Lung (tissue), 13 donors: Measurements from ENCODE around the gene CDC42SE1. TPM values are rescaled to one million over a fixed set of nuclear protein-coding genes. Genes with fewer than 3 reads are reported as not detected.

Experiments used
- ATAC-seq: fragments of 200-7000 bp; cut with Tn5 transposase; one replicate; pipeline ENCODE4 v1.9.1; 2020; ENCODE audit warnings: moderate number of reproducible peaks; ENCODE audit not compliant: insufficient read depth, low FRiP score
- DNase-seq, 3 donors: peaks; one replicate each; pipeline ENCODE4 v3.0.0-alpha.2; 2013 to 2017
- H3K27ac ChIP-seq, 2 donors: one replicate each; pipeline ENCODE4 v1.5.1; 2013; ENCODE audit warnings: mild to moderate bottlenecking in 2 of 2, moderate library complexity in 2 of 2, control low read depth in 1 of 2, inconsistent platforms in 1 of 2, low read depth in 1 of 2, low read length in 1 of 2
- H3K27me3 ChIP-seq, 3 donors: one replicate each; pipeline ENCODE4 v1.5.1; 2013; ENCODE audit warnings: low read length in 2 of 3; ENCODE audit not compliant: control insufficient read depth in 3 of 3, insufficient read depth in 3 of 3
- H3K36me3 ChIP-seq, 4 donors: one replicate each; pipeline ENCODE4 v1.5.1; 2013; ENCODE audit warnings: low read length in 4 of 4, mild to moderate bottlenecking in 1 of 4, moderate library complexity in 1 of 4; ENCODE audit not compliant: control insufficient read depth in 4 of 4, insufficient read depth in 4 of 4
- H3K4me1 ChIP-seq, 5 donors: one replicate each; pipeline ENCODE4 v1.5.1; 2013; ENCODE audit warnings: low read length in 5 of 5, mild to moderate bottlenecking in 2 of 5, moderate library complexity in 1 of 5; ENCODE audit not compliant: control insufficient read depth in 5 of 5, insufficient read depth in 5 of 5
- H3K4me3 ChIP-seq: one replicate; pipeline ENCODE4 v1.5.1; 2013; ENCODE audit warnings: mild to moderate bottlenecking, control low read depth, moderate library complexity
- H3K9ac ChIP-seq, 2 donors: one replicate each; pipeline ENCODE4 v1.5.1; 2013; ENCODE audit warnings: low read length in 2 of 2, control low read depth in 1 of 2; ENCODE audit not compliant: insufficient read depth in 1 of 2
- H3K9me3 ChIP-seq, 4 donors: one replicate each; pipeline ENCODE4 v1.5.1; 2013; ENCODE audit warnings: low read length in 3 of 4, mild to moderate bottlenecking in 1 of 4, moderate library complexity in 1 of 4; ENCODE audit not compliant: control insufficient read depth in 4 of 4, insufficient read depth in 3 of 4
- WGBS, 2 donors: extraction: QIAGEN DNeasy Blood & Tissue Kit; methylation state at CpG; one replicate each; pipeline ENCODE4 v1.1.7; 2013; 5-methylcytosine and 5-hydroxymethylcytosine counted together
- polyA plus RNA-seq, 2 donors: library from polyadenylated mRNA; stranded (reverse); fragments of 200-250 nt; gene quantifications; one replicate each; pipeline ENCODE4 v1.2.1, GENCODE V29; 2013
- small RNA-seq: library from RNA; depleted of rRNA; stranded (forward); fragments of <200 nt; gene quantifications from one replicate; pipeline ENCODE3, GENCODE V24; 2014; ENCODE audit warnings: low replicate concordance
- total RNA-seq, 2 donors: library from RNA; depleted of rRNA in 1 of 2; stranded (reverse); fragments of >200 nt in 1 of 2; gene quantifications; one replicate each; pipeline ENCODE4 v1.2.1, GENCODE V29; 2014 to 2021
- TF ChIP-seq, protein P1 (sequence below): IDR thresholded peaks from 2 replicates; pipeline ENCODE4 v1.5.1; 2012; ENCODE audit warnings: mild to moderate bottlenecking; ENCODE audit errors: control extremely low read depth, extremely low read depth
- donor health status: control.
- donor health status: control.
- donor health status: Bipolar disorder and iron deficiency.
- donor health status: healthy.
- donor health status: DM: yes; HTN: yes; CAD: no.

The CDC42SE1 gene
- total and polyA plus RNA-seq, 4 donors: 38.4 to 147 (median 95.5) TPM

DNA sequence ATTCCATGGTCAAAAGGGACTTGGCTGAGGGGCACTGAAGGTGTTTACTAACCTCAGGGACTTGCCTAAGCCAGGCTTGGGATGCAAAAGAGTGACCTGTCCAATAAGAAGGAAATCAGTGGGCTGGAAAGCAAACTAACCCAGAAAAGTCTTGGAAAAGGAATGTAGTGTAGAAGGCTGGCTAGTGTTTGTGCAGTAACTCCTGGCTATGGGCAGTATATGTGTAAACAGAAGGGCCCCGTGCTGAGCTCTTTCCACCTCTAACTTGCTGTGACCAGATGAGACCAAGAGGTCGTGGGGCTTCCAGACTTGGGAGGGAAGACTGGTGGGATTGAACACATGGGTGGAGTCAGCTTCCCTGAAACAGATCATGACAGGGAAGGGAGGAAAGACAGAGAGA is 56.8 kb downstream of the CDC42SE1 start:
- no peak for ATAC-seq
- Histone ChIP-seq H3K4me3 (no peak overlapping the region), H3K27ac (peak overlapping the region in 1 of 2 donors; percentile 46), H3K9ac (peak overlapping the region in 1 of 2 donors; percentile 65), H3K36me3 (peaks cover 13 to 25% (median 22%) of the 10 kb centered on the region in 4 donors), H3K9me3 (no peaks in the 10 kb centered on the region), H3K4me1 (peaks cover 5 to 33% (median 14%) of the 10 kb centered on the region in 5 donors), H3K27me3 (no peaks in the 10 kb centered on the region)
- no peak for DNase-seq
- TF ChIP-seq, protein P1, sequence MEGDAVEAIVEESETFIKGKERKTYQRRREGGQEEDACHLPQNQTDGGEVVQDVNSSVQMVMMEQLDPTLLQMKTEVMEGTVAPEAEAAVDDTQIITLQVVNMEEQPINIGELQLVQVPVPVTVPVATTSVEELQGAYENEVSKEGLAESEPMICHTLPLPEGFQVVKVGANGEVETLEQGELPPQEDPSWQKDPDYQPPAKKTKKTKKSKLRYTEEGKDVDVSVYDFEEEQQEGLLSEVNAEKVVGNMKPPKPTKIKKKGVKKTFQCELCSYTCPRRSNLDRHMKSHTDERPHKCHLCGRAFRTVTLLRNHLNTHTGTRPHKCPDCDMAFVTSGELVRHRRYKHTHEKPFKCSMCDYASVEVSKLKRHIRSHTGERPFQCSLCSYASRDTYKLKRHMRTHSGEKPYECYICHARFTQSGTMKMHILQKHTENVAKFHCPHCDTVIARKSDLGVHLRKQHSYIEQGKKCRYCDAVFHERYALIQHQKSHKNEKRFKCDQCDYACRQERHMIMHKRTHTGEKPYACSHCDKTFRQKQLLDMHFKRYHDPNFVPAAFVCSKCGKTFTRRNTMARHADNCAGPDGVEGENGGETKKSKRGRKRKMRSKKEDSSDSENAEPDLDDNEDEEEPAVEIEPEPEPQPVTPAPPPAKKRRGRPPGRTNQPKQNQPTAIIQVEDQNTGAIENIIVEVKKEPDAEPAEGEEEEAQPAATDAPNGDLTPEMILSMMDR: no peak
- 33 to 65% methylated on average over 2 of the region's 2 CpGs for WGBS, 2 donors

DNA sequence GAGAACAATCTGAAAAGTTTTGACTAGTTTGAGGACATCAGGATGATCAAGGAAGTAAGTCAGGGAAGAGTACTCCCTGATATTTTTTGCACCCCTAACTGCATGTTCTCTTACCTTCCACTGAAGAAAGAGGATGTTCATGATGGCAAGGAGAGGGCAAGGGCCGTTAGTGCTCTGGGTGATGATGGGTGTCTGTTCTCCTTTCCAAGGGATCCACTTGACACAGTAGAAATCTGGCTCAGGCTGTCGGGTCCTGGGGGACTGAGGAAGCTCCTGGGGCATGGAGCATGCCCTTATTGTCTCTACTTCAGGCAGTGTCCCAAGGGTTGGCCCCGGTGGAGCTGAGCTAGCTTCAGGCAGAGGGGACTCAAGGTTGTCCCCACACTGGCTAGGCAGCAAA is 57.4 kb downstream of the CDC42SE1 start:
- H3K36me3 ChIP-seq: peaks cover 13 to 26% (median 24%) of the 10 kb centered on the region in 4 donors

DNA sequence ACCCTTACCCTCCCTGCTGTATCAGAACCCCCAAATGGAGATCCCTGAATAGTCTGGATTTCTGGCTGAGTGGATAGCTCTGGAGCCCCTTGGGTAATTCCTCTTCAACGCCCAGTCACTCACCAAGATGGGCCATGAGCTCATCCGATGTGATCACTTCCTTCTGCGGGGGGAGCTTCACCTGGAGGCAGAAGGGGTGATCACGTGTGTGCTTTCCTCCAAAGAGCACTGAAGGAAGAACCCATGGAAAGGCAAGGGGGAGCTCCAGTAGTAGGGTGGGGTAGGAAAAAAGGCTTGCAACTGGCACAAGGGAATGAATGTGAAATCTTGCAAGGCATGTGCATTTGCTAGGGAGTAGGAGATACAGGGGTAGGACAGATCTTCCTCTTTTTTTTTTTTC is 57.8 kb downstream of the CDC42SE1 start:
- WGBS, 2 donors: 27 to 66% methylated on average over 4 of the region's 4 CpGs
- no peak overlapping the region for H3K27ac ChIP-seq

More for the DNA sequence above, 57.4 kb downstream of the CDC42SE1 start:
- Histone ChIP-seq H3K27me3 (no peaks in the 10 kb centered on the region), H3K9ac (no peak overlapping the region), H3K27ac (no peak overlapping the region), H3K9me3 (no peaks in the 10 kb centered on the region), H3K4me3 (no peak overlapping the region), H3K4me1 (peaks cover 3 to 32% (median 13%) of the 10 kb centered on the region in 5 donors)
- TF ChIP-seq, protein P1: no peak
- DNase-seq (no peak), ATAC-seq (no peak)
- 46 to 79% methylated on average over 3 of the region's 3 CpGs for WGBS, 2 donors

More for the DNA sequence above, 57.8 kb downstream of the CDC42SE1 start:
- Histone ChIP-seq H3K4me3 (no peak overlapping the region), H3K9ac (no peak overlapping the region), H3K4me1 (peaks cover 3 to 28% (median 11%) of the 10 kb centered on the region in 5 donors), H3K36me3 (peaks cover 13 to 28% (median 27%) of the 10 kb centered on the region in 4 donors), H3K27me3 (no peaks in the 10 kb centered on the region), H3K9me3 (no peaks in the 10 kb centered on the region)
- TF ChIP-seq, protein P1: no peak
- ATAC-seq (no peak), DNase-seq (no peak)

Small RNA genes within 50 kb of the gene (small RNA-seq; reads per million reads assigned to genes)
- gene RNU6-884P: not detected

Other genes with a start within 250 kb of the CDC42SE1 start
- gene ARNT, start 183.0 kb downstream of the CDC42SE1 start, total RNA-seq: 100 to 1,000 TPM in 1 of 2 donors, 10 to 100 TPM in 1; 41.4 to 102 TPM
- gene ARNT, start 183.0 kb downstream of the CDC42SE1 start, polyA plus RNA-seq: 10 to 100 TPM; 15.0 to 20.9 TPM
- gene CTXND2, start 172.5 kb downstream of the CDC42SE1 start, total RNA-seq: not detected
- gene CTXND2, start 172.5 kb downstream of the CDC42SE1 start, polyA plus RNA-seq: under 1 TPM in 1 of 2 donors, not detected in 1; 0.02 TPM
- gene SETDB1, start 133.3 kb downstream of the CDC42SE1 start, total RNA-seq: 10 to 100 TPM; 40.7 to 56.2 TPM
- gene SETDB1, start 133.3 kb downstream of the CDC42SE1 start, polyA plus RNA-seq: 10 to 100 TPM; 20.0 to 24.4 TPM
- gene CERS2, start 84.8 kb downstream of the CDC42SE1 start, total RNA-seq: 100 to 1,000 TPM; 194 to 237 TPM
- 100 to 1,000 TPM; 155 to 308 TPM for gene CERS2, start 84.8 kb downstream of the CDC42SE1 start, polyA plus RNA-seq
- gene ANXA9, start 77.3 kb downstream of the CDC42SE1 start, total RNA-seq: 1 to 10 TPM in 1 of 2 donors, under 1 TPM in 1; 0.68 to 1.0 TPM
- 1 to 10 TPM in 1 of 2 donors, under 1 TPM in 1; 0.37 to 1.3 TPM for gene ANXA9, start 77.3 kb downstream of the CDC42SE1 start, polyA plus RNA-seq
- gene MINDY1, start 52.7 kb downstream of the CDC42SE1 start, total RNA-seq: 10 to 100 TPM; 23.4 to 31.0 TPM
- gene MINDY1, start 52.7 kb downstream of the CDC42SE1 start, polyA plus RNA-seq: 10 to 100 TPM in 1 of 2 donors, 1 to 10 TPM in 1; 7.8 to 10.1 TPM
- 10 to 100 TPM; 12.9 to 20.6 TPM for gene PRUNE1, start 51.2 kb downstream of the CDC42SE1 start, total RNA-seq
- gene PRUNE1, start 51.2 kb downstream of the CDC42SE1 start, polyA plus RNA-seq: 10 to 100 TPM in 1 of 2 donors, 1 to 10 TPM in 1; 8.7 to 12.5 TPM
- gene BNIPL, start 23.0 kb downstream of the CDC42SE1 start, total RNA-seq: 1 to 10 TPM; 2.8 to 8.6 TPM
- 10 to 100 TPM in 1 of 2 donors, 1 to 10 TPM in 1; 1.9 to 12.2 TPM for gene BNIPL, start 23.0 kb downstream of the CDC42SE1 start, polyA plus RNA-seq
- 1 to 10 TPM; 4.3 to 4.9 TPM for gene C1orf56, start 11.9 kb downstream of the CDC42SE1 start, total RNA-seq
- 1 to 10 TPM; 2.3 to 3.5 TPM for gene C1orf56, start 11.9 kb downstream of the CDC42SE1 start, polyA plus RNA-seq
- 1 to 10 TPM; 1.2 to 1.3 TPM for gene MLLT11, start 775 bp upstream of the CDC42SE1 start, total RNA-seq
- 1 to 10 TPM in 1 of 2 donors, under 1 TPM in 1; 0.96 to 1.4 TPM for gene MLLT11, start 775 bp upstream of the CDC42SE1 start, polyA plus RNA-seq
- gene GABPB2, start 11.1 kb upstream of the CDC42SE1 start, total RNA-seq: 10 to 100 TPM; 10.5 to 16.0 TPM
- gene GABPB2, start 11.1 kb upstream of the CDC42SE1 start, polyA plus RNA-seq: 1 to 10 TPM; 4.4 to 5.2 TPM
- 1 to 10 TPM; 6.4 to 9.8 TPM for gene SEMA6C, start 87.0 kb upstream of the CDC42SE1 start, total RNA-seq
- 1 to 10 TPM; 6.3 to 6.7 TPM for gene SEMA6C, start 87.0 kb upstream of the CDC42SE1 start, polyA plus RNA-seq
- 10 to 100 TPM in 1 of 2 donors, 1 to 10 TPM in 1; 3.4 to 11.3 TPM for gene TNFAIP8L2, start 97.0 kb upstream of the CDC42SE1 start, total RNA-seq
- 10 to 100 TPM; 26.6 to 31.8 TPM for gene TNFAIP8L2, start 97.0 kb upstream of the CDC42SE1 start, polyA plus RNA-seq
- gene LYSMD1, start 106.3 kb upstream of the CDC42SE1 start, total RNA-seq: 10 to 100 TPM in 1 of 2 donors, 1 to 10 TPM in 1; 4.9 to 12.7 TPM
- 1 to 10 TPM; 5.1 to 5.3 TPM for gene LYSMD1, start 106.3 kb upstream of the CDC42SE1 start, polyA plus RNA-seq
- 10 to 100 TPM; 30.0 to 31.3 TPM for gene SCNM1, start 106.5 kb upstream of the CDC42SE1 start, total RNA-seq
- 10 to 100 TPM; 50.7 to 73.8 TPM for gene SCNM1, start 106.5 kb upstream of the CDC42SE1 start, polyA plus RNA-seq
- under 1 TPM in 1 of 2 donors, not detected in 1; 0.83 TPM for gene TMOD4, start 116.4 kb upstream of the CDC42SE1 start, total RNA-seq
- under 1 TPM; 0.18 to 0.31 TPM for gene TMOD4, start 116.4 kb upstream of the CDC42SE1 start, polyA plus RNA-seq
- 10 to 100 TPM; 30.7 to 30.9 TPM for gene VPS72, start 130.6 kb upstream of the CDC42SE1 start, total RNA-seq
- 10 to 100 TPM; 28.6 to 39.1 TPM for gene VPS72, start 130.6 kb upstream of the CDC42SE1 start, polyA plus RNA-seq
- 100 to 1,000 TPM in 1 of 2 donors, 10 to 100 TPM in 1; 47.6 to 120 TPM for gene PIP5K1A, start 138.9 kb upstream of the CDC42SE1 start, total RNA-seq
- 10 to 100 TPM; 21.7 to 27.4 TPM for gene PIP5K1A, start 138.9 kb upstream of the CDC42SE1 start, polyA plus RNA-seq
- gene PSMD4, start 195.1 kb upstream of the CDC42SE1 start, total RNA-seq: 100 to 1,000 TPM in 1 of 2 donors, 10 to 100 TPM in 1; 96.9 to 147 TPM
- gene PSMD4, start 195.1 kb upstream of the CDC42SE1 start, polyA plus RNA-seq: 100 to 1,000 TPM; 209 to 212 TPM
- gene ZNF687, start 222.7 kb upstream of the CDC42SE1 start, total RNA-seq: 10 to 100 TPM; 14.0 to 31.2 TPM
- 10 to 100 TPM in 1 of 2 donors, 1 to 10 TPM in 1; 9.6 to 13.7 TPM for gene ZNF687, start 222.7 kb upstream of the CDC42SE1 start, polyA plus RNA-seq